MV-4-11 (cell line): ENCODE data around the gene BYSL.

ENCODE experiments used
- DNase-seq: peaks from one replicate; lab custom pipeline; 2025; lab: John Stamatoyannopoulos, UW

Gene BYSL

GRCh38 chr6:41914869-41915530, 6.3 kb upstream of the BYSL start:
- DNase-seq, result no peak

- DNase-seq, result no peak
Measured at GRCh38 chr6:41917528-41917927, 3.8 kb upstream of the BYSL start.

GRCh38 chr6:41921712-41921998, 356 bp downstream of the BYSL start:
- DNase-seq, result no peak

GRCh38 chr6:41922154-41922553, 855 bp downstream of the BYSL start:
- no peak for DNase-seq

GRCh38 chr6:41927253-41927652, 6.0 kb downstream of the BYSL start:
- no peak for DNase-seq

- peak; percentile 31 for DNase-seq
Measured at GRCh38 chr6:41929924-41930323, 8.6 kb downstream of the BYSL start.

- no peak for DNase-seq
Measured at GRCh38 chr6:41931792-41932191, 10.5 kb downstream of the BYSL start.

- DNase-seq, result no peak
Measured at GRCh38 chr6:41932378-41932777, 11.1 kb downstream of the BYSL start.

GRCh38 chr6:41934278-41935192, 13.2 kb downstream of the BYSL start:
- DNase-seq, result peak; percentile 84

GRCh38 chr6:41935193-41935574, 13.9 kb downstream of the BYSL start:
- peak; percentile 32 for DNase-seq

GRCh38 chr6:41935685-41936072, 14.4 kb downstream of the BYSL start:
- DNase-seq, result no peak

- DNase-seq, result peak; percentile 100
Measured at GRCh38 chr6:41936073-41936837, 15.0 kb downstream of the BYSL start.

GRCh38 chr6:41937472-41937860, 16.2 kb downstream of the BYSL start:
- no peak for DNase-seq

- DNase-seq, result peak; percentile 96
Measured at GRCh38 chr6:41937861-41938574, 16.7 kb downstream of the BYSL start.

- no peak for DNase-seq
Measured at GRCh38 chr6:41938590-41939175, 17.4 kb downstream of the BYSL start.

- peak; percentile 97 for DNase-seq
Measured at GRCh38 chr6:41939176-41939847, 18.0 kb downstream of the BYSL start.

GRCh38 chr6:41939848-41940758, 18.8 kb downstream of the BYSL start:
- peak; percentile 32 for DNase-seq

GRCh38 chr6:41940759-41941279, 19.5 kb downstream of the BYSL start:
- DNase-seq, result peak; percentile 67

GRCh38 chr6:41941280-41942066, 20.2 kb downstream of the BYSL start, which contains the start of gene CCND3:
TSS of gene CCND3 (minus strand) at chr6:41941808. CDS start at chr6:41941649, 159 bp downstream.
- DNase-seq, result peak; percentile 92
